Osteoblast (primary cell): ENCODE results near the gene NOTCH4. TPM values are rescaled to one million over a fixed set of nuclear protein-coding genes. Genes with fewer than 3 reads are reported as not detected.
"Not testable (repeated sequence)": the region's sequence is repeated elsewhere in the genome, so short reads cannot be mapped to it uniquely, and the experiment has no call there.

ENCODE experiments used
- DNase-seq: peaks from one replicate; pipeline ENCODE4 v3.0.0; 2011; ENCODE audit warnings: low spot score, mixed read lengths; ENCODE audit not compliant: insufficient read length; ENCODE audit errors: missing footprints
- H2AFZ ChIP-seq: 2 replicates; pipeline ENCODE4 v1.6.0; 2011; ENCODE audit warnings: mild to moderate bottlenecking, low read length
- H3K27ac ChIP-seq: 2 replicates; pipeline ENCODE4 v1.5.1; 2011; ENCODE audit warnings: mild to moderate bottlenecking, low read depth, low read length, moderate library complexity
- H3K27me3 ChIP-seq: 2 replicates; pipeline ENCODE4 v1.6.0; 2012; ENCODE audit warnings: mild to moderate bottlenecking, control low read depth, inconsistent platforms, low read length, moderate library complexity; ENCODE audit not compliant: insufficient read depth
- H3K36me3 ChIP-seq: 2 replicates; pipeline ENCODE4 v1.5.1; 2011; ENCODE audit warnings: mild to moderate bottlenecking, low read length, control low read depth, moderate library complexity; ENCODE audit not compliant: insufficient read depth
- H3K4me1 ChIP-seq: 2 replicates; pipeline ENCODE4 v1.5.1; 2011; ENCODE audit warnings: mild to moderate bottlenecking, low read length, control low read depth, moderate library complexity; ENCODE audit not compliant: insufficient read depth
- H3K4me2 ChIP-seq: 2 replicates; pipeline ENCODE4 v1.6.0; 2011; ENCODE audit warnings: mild to moderate bottlenecking, low read length; ENCODE audit not compliant: insufficient read depth
- H3K4me3 ChIP-seq: fragments of 200-600 bp; sonication (generic); 3 replicates; pipeline ENCODE4 v1.5.1; 2012; ENCODE audit warnings: mild to moderate bottlenecking, low read length, inconsistent platforms; ENCODE audit not compliant: insufficient read depth
- H3K79me2 ChIP-seq: 2 replicates; pipeline ENCODE4 v1.6.0; 2012; ENCODE audit warnings: mild to moderate bottlenecking, low read length, control low read depth, inconsistent platforms; ENCODE audit not compliant: insufficient read depth
- H3K9me3 ChIP-seq: 2 replicates; pipeline ENCODE4 v1.5.1; 2011; ENCODE audit warnings: low read depth, low read length, control low read depth
- H4K20me1 ChIP-seq: 2 replicates; pipeline ENCODE4 v1.6.0; 2012; ENCODE audit warnings: mild to moderate bottlenecking, low read length, control low read depth; ENCODE audit not compliant: insufficient read depth
- CTCF ChIP-seq: IDR thresholded peaks from 2 replicates; pipeline ENCODE4 v1.5.1; 2011; ENCODE audit warnings: mild to moderate bottlenecking, low read depth, low read length, moderate library complexity; ENCODE audit errors: extremely low read depth
- total RNA-seq: library from RNA; depleted of rRNA; stranded (reverse); fragments of >200 nt; gene quantifications from 2 replicates; pipeline ENCODE4 v1.2.3, GENCODE V29; 2012

Gene NOTCH4
- total RNA-seq, 1 donor: 1.1 TPM

DNA sequence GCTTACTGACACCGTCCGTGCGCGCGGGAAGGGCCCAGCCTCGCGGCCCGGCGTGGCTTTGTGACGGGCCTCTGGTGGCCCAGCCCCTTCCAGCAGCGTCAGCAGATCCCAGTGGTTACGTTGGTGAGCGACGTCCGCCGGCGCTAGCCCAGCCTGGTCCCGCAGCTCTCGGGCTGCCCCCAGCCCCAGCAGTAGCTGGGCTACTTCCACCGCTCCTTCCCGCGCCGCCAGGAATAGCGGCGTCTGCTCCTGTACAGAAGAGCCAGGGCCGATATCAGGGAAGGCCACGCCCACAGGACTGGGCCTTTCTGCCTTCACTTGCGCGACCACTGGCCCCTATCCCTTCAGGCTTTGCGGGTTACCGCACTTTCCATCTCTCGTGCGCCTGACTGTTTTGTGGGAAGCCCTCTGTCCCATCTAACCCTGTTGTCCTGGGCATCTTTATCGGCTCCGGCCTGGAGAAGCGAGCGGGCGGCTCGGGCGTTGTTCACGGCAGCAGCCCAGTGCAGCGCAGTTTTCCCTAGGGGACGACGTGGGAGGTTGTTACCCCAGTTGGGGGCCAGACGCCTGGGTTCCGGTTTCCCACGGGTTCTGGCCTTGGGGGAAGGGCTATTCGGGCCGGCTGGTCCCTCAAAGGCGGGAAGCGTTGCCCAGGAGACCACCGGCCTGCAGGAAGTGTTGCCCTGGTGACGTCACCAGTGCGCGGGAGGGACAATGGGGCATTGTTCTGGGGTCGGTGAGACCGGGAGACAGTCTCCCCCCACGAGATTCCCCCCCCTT, 27.8 kb downstream of the NOTCH4 start:
- H3K36me3 ChIP-seq: no peaks in the 10 kb centered on the region
- no peaks in the 10 kb centered on the region for H4K20me1 ChIP-seq
- no peaks in the 10 kb centered on the region for H3K79me2 ChIP-seq
- peak overlapping the region; percentile 98 for H3K27ac ChIP-seq
- peak overlapping the region; percentile 93 for H3K4me2 ChIP-seq
- H3K4me1 ChIP-seq: peaks cover 28% of the 10 kb centered on the region
- peak overlapping the region; percentile 85 for H2AFZ ChIP-seq
- peak; percentile 93 for DNase-seq
- H3K9me3 ChIP-seq: no peaks in the 10 kb centered on the region
- peak overlapping the region; percentile 91 for H3K4me3 ChIP-seq
- H3K27me3 ChIP-seq: no peaks in the 10 kb centered on the region
- no peak for TF ChIP-seq CTCF

DNA sequence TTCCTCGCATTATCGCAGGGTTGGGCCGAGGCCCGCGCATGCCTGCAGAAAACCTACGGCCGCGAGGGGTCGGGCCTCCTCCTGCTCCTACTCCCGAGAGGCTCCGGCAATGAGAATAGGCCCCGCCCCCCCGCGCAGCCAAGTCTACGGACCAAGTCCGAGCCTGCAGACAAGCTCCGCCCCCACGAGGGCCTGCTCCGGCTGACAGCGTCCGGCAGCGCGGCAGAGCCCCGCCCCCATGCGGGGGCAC, 28.3 kb downstream of the NOTCH4 start:
- peak overlapping the region; percentile 99 for H3K4me2 ChIP-seq
- DNase-seq: peak; percentile 99
- no peaks in the 10 kb centered on the region for H3K9me3 ChIP-seq
- no peak overlapping the region for H2AFZ ChIP-seq
- H4K20me1 ChIP-seq: no peaks in the 10 kb centered on the region
- H3K36me3 ChIP-seq: no peaks in the 10 kb centered on the region
- no peaks in the 10 kb centered on the region for H3K27me3 ChIP-seq
- TF ChIP-seq CTCF: no peak
- H3K27ac ChIP-seq: peak overlapping the region; percentile 98
- no peaks in the 10 kb centered on the region for H3K79me2 ChIP-seq
- H3K4me1 ChIP-seq: peaks cover 28% of the 10 kb centered on the region
- H3K4me3 ChIP-seq: peak overlapping the region; percentile 91

- peak overlapping the region; percentile 96 for H3K27ac ChIP-seq
- no peaks in the 10 kb centered on the region for H4K20me1 ChIP-seq
- H2AFZ ChIP-seq: peak overlapping the region; percentile 81
- H3K36me3 ChIP-seq: no peaks in the 10 kb centered on the region
- peak; percentile 73 for TF ChIP-seq CTCF
- no peaks in the 10 kb centered on the region for H3K9me3 ChIP-seq
- peak; percentile 93 for DNase-seq
- peak overlapping the region; percentile 73 for H3K4me3 ChIP-seq
- H3K4me2 ChIP-seq: peak overlapping the region; percentile 99
- H3K79me2 ChIP-seq: peaks cover 2% of the 10 kb centered on the region
- H3K4me1 ChIP-seq: peaks cover 32% of the 10 kb centered on the region
- no peaks in the 10 kb centered on the region for H3K27me3 ChIP-seq
Measured at GRCh38 chr6:32194825-32195651, 28.8 kb downstream of the NOTCH4 start.

- Histone ChIP-seq H3K79me2 (peaks cover 5% of the 10 kb centered on the region), H4K20me1 (no peaks in the 10 kb centered on the region), H3K4me2 (no peak overlapping the region), H3K4me3 (no peak overlapping the region), H3K9me3 (no peaks in the 10 kb centered on the region), H3K27ac (peak overlapping the region; percentile 96), H3K4me1 (peaks cover 32% of the 10 kb centered on the region), H3K36me3 (no peaks in the 10 kb centered on the region), H3K27me3 (no peaks in the 10 kb centered on the region), H2AFZ (no peak overlapping the region)
- no peak for TF ChIP-seq CTCF
- peak; percentile 17 for DNase-seq
Measured at GRCh38 chr6:32194388-32194787, 29.5 kb downstream of the NOTCH4 start.

- H3K9me3 ChIP-seq, H3K27me3 ChIP-seq, H3K27ac ChIP-seq, H3K36me3 ChIP-seq, H4K20me1 ChIP-seq, DNase-seq, H3K4me3 ChIP-seq: not testable (repeated sequence)
- Histone ChIP-seq H3K79me2 (peaks cover 15% of the 10 kb centered on the region), H2AFZ (peak overlapping the region; percentile 81), H3K4me1 (peaks cover 32% of the 10 kb centered on the region), H3K4me2 (peak overlapping the region; percentile 61)
Measured at GRCh38 chr6:32193096-32193495, 30.8 kb downstream of the NOTCH4 start.
